T-helper 2 cell treated with Interferon-gamma antibody and Interleukin-4, amounts not matched to agents 5 μg/mL and 100 μg/mL, for 36 hours (primary cell): ENCODE data around the gene CCNY.
"Not testable (repeated sequence)": the region's sequence is repeated elsewhere in the genome, so short reads cannot be mapped to it uniquely, and the experiment has no call there.

ENCODE experiments used
- DNase-seq: peaks from one replicate; pipeline ENCODE4 v3.0.0; 2021; ENCODE audit warnings: low spot score
- H3K27ac Mint-ChIP-seq: one replicate; pipeline ENCODE4 v1.8.0; 2021; ENCODE audit warnings: mild to moderate bottlenecking, mixed read lengths
- H3K27me3 Mint-ChIP-seq: one replicate; pipeline ENCODE4 v1.8.0; 2021; ENCODE audit warnings: low read depth, mixed read lengths
- H3K36me3 Mint-ChIP-seq: one replicate; pipeline ENCODE4 v1.8.0; 2021; ENCODE audit warnings: low read depth, mixed read lengths
- H3K4me1 Mint-ChIP-seq: one replicate; pipeline ENCODE4 v1.8.0; 2021; ENCODE audit warnings: low read depth, mixed read lengths
- H3K4me3 Mint-ChIP-seq: one replicate; pipeline ENCODE4 v1.8.0; 2022; ENCODE audit warnings: mild to moderate bottlenecking, moderate library complexity, mixed read lengths
- H3K9me3 Mint-ChIP-seq: one replicate; pipeline ENCODE4 v1.8.0; 2021; ENCODE audit warnings: mixed read lengths

CCNY gene

GRCh38 chr10:35336084-35336831 is at the start of gene CCNY:
CCNY (plus strand) TSS chr10:35336509; CDS start chr10:35337054, 545 bp downstream.
- Mint-ChIP-seq H3K27me3 (no peaks in the 10 kb centered on the region), H3K9me3 (no peaks in the 10 kb centered on the region), H3K4me3 (peak within 1 kb of the TSS; percentile 95), H3K36me3 (peaks cover 24% of the 10 kb centered on the region), H3K27ac (peak within 1 kb of the TSS; percentile 94), H3K4me1 (peaks cover 57% of the 10 kb centered on the region)
- peak; percentile 69 for DNase-seq

- DNase-seq, result no peak
- Mint-ChIP-seq H3K9me3 (no peaks in the 10 kb centered on the region), H3K36me3 (no peaks in the 10 kb centered on the region), H3K4me3 (no peak overlapping the region), H3K27ac (no peak overlapping the region), H3K27me3 (peaks cover 3% of the 10 kb centered on the region), H3K4me1 (no peaks in the 10 kb centered on the region)
These were observed 47.1 kb upstream of the CCNY start for GRCh38 chr10:35289198-35289597.

GRCh38 chr10:35294506-35294905 is 41.8 kb upstream of the CCNY start:
- Mint-ChIP-seq H3K36me3 (no peaks in the 10 kb centered on the region), H3K4me1 (no peaks in the 10 kb centered on the region), H3K27ac (no peak overlapping the region), H3K27me3 (peaks cover 19% of the 10 kb centered on the region), H3K9me3 (no peaks in the 10 kb centered on the region), H3K4me3 (no peak overlapping the region)
- no peak for DNase-seq

GRCh38 chr10:35299016-35299415 is 37.3 kb upstream of the CCNY start:
- peaks cover 4% of the 10 kb centered on the region for H3K4me1 Mint-ChIP-seq
- no peak overlapping the region for H3K4me3 Mint-ChIP-seq
- H3K27me3 Mint-ChIP-seq, result peaks cover 19% of the 10 kb centered on the region
- no peaks in the 10 kb centered on the region for H3K36me3 Mint-ChIP-seq
- no peaks in the 10 kb centered on the region for H3K9me3 Mint-ChIP-seq
- no peak overlapping the region for H3K27ac Mint-ChIP-seq
- DNase-seq, result no peak

- no peak for DNase-seq
- H3K9me3 Mint-ChIP-seq, result no peaks in the 10 kb centered on the region
- H3K4me1 Mint-ChIP-seq, result peaks cover 4% of the 10 kb centered on the region
- no peaks in the 10 kb centered on the region for H3K36me3 Mint-ChIP-seq
- H3K4me3 Mint-ChIP-seq, result no peak overlapping the region
- peaks cover 18% of the 10 kb centered on the region for H3K27me3 Mint-ChIP-seq
- H3K27ac Mint-ChIP-seq, result no peak overlapping the region
These were observed 36.1 kb upstream of the CCNY start for GRCh38 chr10:35300063-35300699.

- Mint-ChIP-seq H3K9me3 (no peaks in the 10 kb centered on the region), H3K27ac (no peak overlapping the region), H3K36me3 (no peaks in the 10 kb centered on the region), H3K27me3 (peaks cover 10% of the 10 kb centered on the region), H3K4me3 (no peak overlapping the region), H3K4me1 (peaks cover 4% of the 10 kb centered on the region)
- DNase-seq, result no peak
These were observed 31.7 kb upstream of the CCNY start for GRCh38 chr10:35304649-35305048.

- H3K27ac Mint-ChIP-seq, result no peak overlapping the region
- H3K9me3 Mint-ChIP-seq, result no peaks in the 10 kb centered on the region
- no peaks in the 10 kb centered on the region for H3K36me3 Mint-ChIP-seq
- no peak overlapping the region for H3K4me3 Mint-ChIP-seq
- H3K27me3 Mint-ChIP-seq, result peaks cover 8% of the 10 kb centered on the region
- no peak for DNase-seq
- no peaks in the 10 kb centered on the region for H3K4me1 Mint-ChIP-seq
These were observed 29.5 kb upstream of the CCNY start for GRCh38 chr10:35306852-35307251.

GRCh38 chr10:35307297-35307696 is 29.0 kb upstream of the CCNY start:
- Mint-ChIP-seq H3K36me3 (no peaks in the 10 kb centered on the region), H3K4me1 (no peaks in the 10 kb centered on the region), H3K4me3 (no peak overlapping the region), H3K9me3 (no peaks in the 10 kb centered on the region), H3K27ac (no peak overlapping the region), H3K27me3 (peaks cover 8% of the 10 kb centered on the region)
- no peak for DNase-seq

- H3K9me3 Mint-ChIP-seq, result peaks cover under 1% of the 10 kb centered on the region
- DNase-seq, result no peak
- no peaks in the 10 kb centered on the region for H3K4me1 Mint-ChIP-seq
- no peak overlapping the region for H3K4me3 Mint-ChIP-seq
- H3K27ac Mint-ChIP-seq, result no peak overlapping the region
- H3K36me3 Mint-ChIP-seq, result no peaks in the 10 kb centered on the region
- peaks cover 8% of the 10 kb centered on the region for H3K27me3 Mint-ChIP-seq
These were observed 27.5 kb upstream of the CCNY start for GRCh38 chr10:35308809-35309208.

- H3K4me3 Mint-ChIP-seq, H3K27me3 Mint-ChIP-seq, H3K27ac Mint-ChIP-seq, H3K4me1 Mint-ChIP-seq, DNase-seq: not testable (repeated sequence)
- Mint-ChIP-seq H3K9me3 (peaks cover 19% of the 10 kb centered on the region), H3K36me3 (peaks cover 32% of the 10 kb centered on the region)
These were observed 22.2 kb upstream of the CCNY start for GRCh38 chr10:35314142-35314541.

- Mint-ChIP-seq H3K36me3 (peaks cover 35% of the 10 kb centered on the region), H3K9me3 (peaks cover 19% of the 10 kb centered on the region)
- H3K27ac Mint-ChIP-seq, H3K27me3 Mint-ChIP-seq, DNase-seq, H3K4me1 Mint-ChIP-seq, H3K4me3 Mint-ChIP-seq: not testable (repeated sequence)
These were observed 21.1 kb upstream of the CCNY start for GRCh38 chr10:35315235-35315634.

GRCh38 chr10:35316218-35316967 is 19.9 kb upstream of the CCNY start:
- Mint-ChIP-seq H3K36me3 (peaks cover 43% of the 10 kb centered on the region), H3K4me1 (no peaks in the 10 kb centered on the region), H3K4me3 (no peak overlapping the region), H3K27ac (no peak overlapping the region), H3K27me3 (no peaks in the 10 kb centered on the region), H3K9me3 (peaks cover 19% of the 10 kb centered on the region)
- DNase-seq, result no peak

- H3K4me3 Mint-ChIP-seq, result no peak overlapping the region
- H3K9me3 Mint-ChIP-seq, result peaks cover 23% of the 10 kb centered on the region
- no peak overlapping the region for H3K27ac Mint-ChIP-seq
- H3K27me3 Mint-ChIP-seq, result no peaks in the 10 kb centered on the region
- H3K4me1 Mint-ChIP-seq, result no peaks in the 10 kb centered on the region
- no peak for DNase-seq
- H3K36me3 Mint-ChIP-seq, result peaks cover 56% of the 10 kb centered on the region
These were observed 17.8 kb upstream of the CCNY start for GRCh38 chr10:35318551-35318950.

- peaks cover 47% of the 10 kb centered on the region for H3K36me3 Mint-ChIP-seq
- H3K9me3 Mint-ChIP-seq, result peaks cover 10% of the 10 kb centered on the region
- no peak overlapping the region for H3K4me3 Mint-ChIP-seq
- DNase-seq, result no peak
- no peaks in the 10 kb centered on the region for H3K4me1 Mint-ChIP-seq
- no peaks in the 10 kb centered on the region for H3K27me3 Mint-ChIP-seq
- no peak overlapping the region for H3K27ac Mint-ChIP-seq
These were observed 16.0 kb upstream of the CCNY start for GRCh38 chr10:35320341-35320740.
